BE2C (cell line): Measurements from ENCODE around the gene SS18L1.

Experiments
- DNase-seq: peaks from one replicate; pipeline ENCODE4 v3.0.0-alpha.2; 2020
- H3K27me3 ChIP-seq: fragments of 250-450 bp; sonication (Bioruptor Pico); 2 replicates; pipeline ENCODE4 v1.5.1; 2020; ENCODE audit warnings: mild to moderate bottlenecking
- H3K36me3 ChIP-seq: fragments of 250-450 bp; sonication (Bioruptor Pico); 2 replicates; pipeline ENCODE4 v1.5.1; 2020; ENCODE audit warnings: mild to moderate bottlenecking
- H3K4me1 ChIP-seq: fragments of 250-450 bp; sonication (Bioruptor Pico); 2 replicates; pipeline ENCODE4 v1.5.1; 2020
- H3K4me3 ChIP-seq: 2 replicates; pipeline ENCODE4 v1.5.1; 2011; ENCODE audit warnings: low read depth, low read length
- H3K9me3 ChIP-seq: fragments of 250-450 bp; sonication (Bioruptor Pico); 2 replicates; pipeline ENCODE4 v1.5.1; 2020
- CTCF ChIP-seq: IDR thresholded peaks from 2 replicates; pipeline ENCODE4 v1.5.1; 2012; ENCODE audit warnings: mild to moderate bottlenecking, low read depth, low read length

The SS18L1 gene

DNA sequence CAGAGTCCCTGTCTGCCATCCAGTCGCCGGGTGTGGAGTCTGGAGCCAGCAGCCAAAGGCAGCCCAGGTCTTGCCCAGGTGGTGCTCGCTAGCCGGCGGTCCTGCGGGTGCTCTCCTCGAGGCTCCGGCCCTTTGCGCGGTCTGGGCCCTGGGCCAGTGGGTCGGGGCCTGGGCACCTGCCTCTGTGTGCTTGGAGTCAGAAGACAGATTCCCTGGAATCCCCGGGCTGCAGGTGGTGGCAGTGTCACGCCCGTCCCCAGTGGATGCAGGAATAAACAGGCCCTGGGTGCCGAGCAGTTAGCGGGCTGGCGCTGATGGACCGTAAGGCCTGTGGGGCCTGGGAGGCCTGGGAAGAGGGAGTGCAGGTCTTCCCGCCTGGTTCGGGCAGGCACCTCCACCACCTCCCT, 5.3 kb downstream of the SS18L1 start:
- TF ChIP-seq CTCF, result no peak
- H3K27me3 ChIP-seq, result no peaks in the 10 kb centered on the region
- DNase-seq, result no peak
- no peak overlapping the region for H3K4me3 ChIP-seq
- H3K36me3 ChIP-seq, result peaks cover 38% of the 10 kb centered on the region
- 0 out of 2 replicates have a peak, but pooled peaks cover 2% of the 10 kb centered on the region for H3K4me1 ChIP-seq
- H3K9me3 ChIP-seq, result no peaks in the 10 kb centered on the region

GRCh38 chr20:62149532-62150309, 6.2 kb downstream of the SS18L1 start:
- Histone ChIP-seq H3K9me3 (no peaks in the 10 kb centered on the region), H3K4me3 (no peak overlapping the region), H3K27me3 (no peaks in the 10 kb centered on the region), H3K4me1 (0 out of 2 replicates have a peak, but pooled peaks cover 2% of the 10 kb centered on the region), H3K36me3 (peaks cover 45% of the 10 kb centered on the region)
- no peak for TF ChIP-seq CTCF
- no peak for DNase-seq

GRCh38 chr20:62150310-62150575, 6.7 kb downstream of the SS18L1 start:
- Histone ChIP-seq H3K36me3 (peaks cover 43% of the 10 kb centered on the region), H3K4me3 (no peak overlapping the region), H3K9me3 (no peaks in the 10 kb centered on the region), H3K4me1 (peaks cover 2% of the 10 kb centered on the region; the same call in 1 of the 2 replicates), H3K27me3 (no peaks in the 10 kb centered on the region)
- no peak for DNase-seq
- TF ChIP-seq CTCF, result no peak

GRCh38 chr20:62151225-62151624, 7.7 kb downstream of the SS18L1 start:
- Histone ChIP-seq H3K9me3 (no peaks in the 10 kb centered on the region), H3K27me3 (no peaks in the 10 kb centered on the region), H3K4me3 (no peak overlapping the region), H3K4me1 (peaks cover 12% of the 10 kb centered on the region), H3K36me3 (peaks cover 51% of the 10 kb centered on the region)
- no peak for TF ChIP-seq CTCF
- DNase-seq, result no peak

- Histone ChIP-seq H3K4me1 (peaks cover 18% of the 10 kb centered on the region), H3K9me3 (no peaks in the 10 kb centered on the region), H3K27me3 (no peaks in the 10 kb centered on the region), H3K4me3 (no peak overlapping the region), H3K36me3 (peaks cover 48% of the 10 kb centered on the region)
- TF ChIP-seq CTCF, result no peak
- no peak for DNase-seq
Measured at GRCh38 chr20:62151835-62152364, 8.3 kb downstream of the SS18L1 start.
